ENCODE measurements around the gene VIPR2. TPM values are rescaled to one million over a fixed set of nuclear protein-coding genes. Genes with fewer than 3 reads are reported as not detected.
"Not testable (repeated sequence)": the region's sequence is repeated elsewhere in the genome, so short reads cannot be mapped to it uniquely, and the experiment has no call there.

Gene VIPR2
- total RNA-seq, 2 donors from 2014 or later, result 0.36 to 0.45 TPM

GRCh38 chr7:159126311-159127260 lies 18.1 kb downstream of the VIPR2 start:
- no peak overlapping the region for H3K27ac Mint-ChIP-seq

GRCh38 chr7:159125955-159126270 lies 18.8 kb downstream of the VIPR2 start:
- ATAC-seq, result no peak
- H3K4me3 Mint-ChIP-seq, result no peak overlapping the region
- no peaks in the 10 kb centered on the region for H3K36me3 Mint-ChIP-seq
- no peaks in the 10 kb centered on the region for H3K9me3 Mint-ChIP-seq
- no peak for DNase-seq (ENCODE audit: low spot score)
- H3K27me3 Mint-ChIP-seq, result peaks cover 0 to 16% of the 10 kb centered on the region in 2 donors
- H3K27ac Mint-ChIP-seq, result no peak overlapping the region
- H3K4me1 Mint-ChIP-seq (ENCODE audit: low read depth in 2 of 2), result no peaks in the 10 kb centered on the region

More at GRCh38 chr7:159126311-159127260, 18.1 kb downstream of the VIPR2 start:
- H3K4me1 Mint-ChIP-seq (ENCODE audit: low read depth in 2 of 2), result no peaks in the 10 kb centered on the region
- H3K9me3 Mint-ChIP-seq, result no peaks in the 10 kb centered on the region
- DNase-seq (ENCODE audit: low spot score), result peak; percentile 45
- H3K36me3 Mint-ChIP-seq, result no peaks in the 10 kb centered on the region
- peaks cover 0 to 16% of the 10 kb centered on the region in 2 donors for H3K27me3 Mint-ChIP-seq
- no peak for ATAC-seq
- H3K4me3 Mint-ChIP-seq, result no peak overlapping the region

GRCh38 chr7:159125104-159125954 lies 19.3 kb downstream of the VIPR2 start:
- DNase-seq (ENCODE audit: low spot score) (peak; percentile 37), ATAC-seq (no peak)
- Mint-ChIP-seq H3K9me3 (no peaks in the 10 kb centered on the region), H3K27me3 (peaks cover 0 to 16% of the 10 kb centered on the region in 2 donors), H3K4me3 (no peak overlapping the region), H3K27ac (no peak overlapping the region), H3K36me3 (no peaks in the 10 kb centered on the region), H3K4me1 (ENCODE audit: low read depth in 2 of 2) (no peaks in the 10 kb centered on the region)

- ATAC-seq; H3K27ac Mint-ChIP-seq; H3K36me3 Mint-ChIP-seq; H3K4me3 Mint-ChIP-seq; H3K4me1 Mint-ChIP-seq (ENCODE audit: low read depth in 2 of 2); DNase-seq (ENCODE audit: low spot score); H3K9me3 Mint-ChIP-seq: not testable (repeated sequence)
- peaks cover 0 to 16% of the 10 kb centered on the region in 2 donors for H3K27me3 Mint-ChIP-seq
Measured at GRCh38 chr7:159123793-159124192, 20.9 kb downstream of the VIPR2 start.

GRCh38 chr7:159123294-159123693 lies 21.4 kb downstream of the VIPR2 start:
- not testable (repeated sequence) for H3K4me1 Mint-ChIP-seq (ENCODE audit: low read depth in 2 of 2); H3K9me3 Mint-ChIP-seq; H3K4me3 Mint-ChIP-seq; H3K27ac Mint-ChIP-seq; H3K36me3 Mint-ChIP-seq; ATAC-seq; DNase-seq (ENCODE audit: low spot score)
- peaks cover 0 to 16% of the 10 kb centered on the region in 2 donors for H3K27me3 Mint-ChIP-seq

GRCh38 chr7:159122276-159122675 lies 22.4 kb downstream of the VIPR2 start:
- Mint-ChIP-seq H3K27ac (no peak overlapping the region), H3K27me3 (peaks cover 0 to 16% of the 10 kb centered on the region in 2 donors), H3K4me3 (no peak overlapping the region), H3K9me3 (no peaks in the 10 kb centered on the region), H3K36me3 (no peaks in the 10 kb centered on the region), H3K4me1 (ENCODE audit: low read depth in 2 of 2) (no peaks in the 10 kb centered on the region)
- ATAC-seq (no peak), DNase-seq (ENCODE audit: low spot score) (peak; percentile 44)

- no peaks in the 10 kb centered on the region for H3K4me1 Mint-ChIP-seq (ENCODE audit: low read depth in 2 of 2)
- H3K36me3 Mint-ChIP-seq, result no peaks in the 10 kb centered on the region
- H3K4me3 Mint-ChIP-seq, result no peak overlapping the region
- H3K27ac Mint-ChIP-seq, result no peak overlapping the region
- peaks cover 0 to 16% of the 10 kb centered on the region in 2 donors for H3K27me3 Mint-ChIP-seq
- H3K9me3 Mint-ChIP-seq, result no peaks in the 10 kb centered on the region
- DNase-seq (ENCODE audit: low spot score) (no peak), ATAC-seq (no peak)
Measured at GRCh38 chr7:159121476-159121875, 23.2 kb downstream of the VIPR2 start.

- no peak for ATAC-seq
- H3K4me3 Mint-ChIP-seq, result no peak overlapping the region
- no peaks in the 10 kb centered on the region for H3K9me3 Mint-ChIP-seq
- peaks cover 0 to 13% of the 10 kb centered on the region in 2 donors for H3K27me3 Mint-ChIP-seq
- no peaks in the 10 kb centered on the region for H3K4me1 Mint-ChIP-seq (ENCODE audit: low read depth in 2 of 2)
- H3K27ac Mint-ChIP-seq, result no peak overlapping the region
- no peaks in the 10 kb centered on the region for H3K36me3 Mint-ChIP-seq
- peak; percentile 28 for DNase-seq (ENCODE audit: low spot score)
Measured at GRCh38 chr7:159121068-159121467, 23.6 kb downstream of the VIPR2 start.

- no peak overlapping the region for H3K4me3 Mint-ChIP-seq
- no peak for ATAC-seq
Measured at GRCh38 chr7:159120540-159120919, 24.1 kb downstream of the VIPR2 start.

GRCh38 chr7:159119851-159120539 lies 24.7 kb downstream of the VIPR2 start:
- DNase-seq (ENCODE audit: low spot score) (peak; percentile 31), ATAC-seq (no peak)
- H3K4me1 Mint-ChIP-seq (ENCODE audit: low read depth in 2 of 2), result no peaks in the 10 kb centered on the region
- H3K36me3 Mint-ChIP-seq, result no peaks in the 10 kb centered on the region
- no peaks in the 10 kb centered on the region for H3K9me3 Mint-ChIP-seq
- H3K27me3 Mint-ChIP-seq, result peaks cover 0 to 18% of the 10 kb centered on the region in 2 donors
- H3K4me3 Mint-ChIP-seq, result no peak overlapping the region
- no peak overlapping the region for H3K27ac Mint-ChIP-seq

More at GRCh38 chr7:159120540-159120919, 24.1 kb downstream of the VIPR2 start:
- H3K4me1 Mint-ChIP-seq (ENCODE audit: low read depth in 2 of 2), result no peaks in the 10 kb centered on the region
- peak; percentile 6 for DNase-seq (ENCODE audit: low spot score)
- no peak overlapping the region for H3K27ac Mint-ChIP-seq
- H3K27me3 Mint-ChIP-seq, result peaks cover 0 to 17% of the 10 kb centered on the region in 2 donors
- H3K36me3 Mint-ChIP-seq, result no peaks in the 10 kb centered on the region
- H3K9me3 Mint-ChIP-seq, result no peaks in the 10 kb centered on the region

- Mint-ChIP-seq H3K4me1 (ENCODE audit: low read depth in 2 of 2) (no peaks in the 10 kb centered on the region), H3K36me3 (no peaks in the 10 kb centered on the region), H3K27ac (no peak overlapping the region), H3K27me3 (peaks cover 4 to 14% of the 10 kb centered on the region in 2 donors), H3K9me3 (no peaks in the 10 kb centered on the region), H3K4me3 (no peak overlapping the region)
- peak; percentile 34 for DNase-seq (ENCODE audit: low spot score)
- no peak for ATAC-seq
Measured at GRCh38 chr7:159119026-159119741, 25.5 kb downstream of the VIPR2 start.

GRCh38 chr7:159118623-159119022 lies 26.0 kb downstream of the VIPR2 start:
- Mint-ChIP-seq H3K4me1 (ENCODE audit: low read depth in 2 of 2) (no peaks in the 10 kb centered on the region), H3K27ac (no peak overlapping the region), H3K9me3 (no peaks in the 10 kb centered on the region), H3K27me3 (peaks cover 10 to 18% of the 10 kb centered on the region in 2 donors), H3K4me3 (no peak overlapping the region), H3K36me3 (no peaks in the 10 kb centered on the region)
- DNase-seq (ENCODE audit: low spot score), result peak; percentile 10
- ATAC-seq, result no peak

GRCh38 chr7:159118197-159118595 lies 26.5 kb downstream of the VIPR2 start:
- DNase-seq (ENCODE audit: low spot score) (peak; percentile 12), ATAC-seq (no peak)
- H3K9me3 Mint-ChIP-seq, result no peaks in the 10 kb centered on the region
- H3K36me3 Mint-ChIP-seq, result no peaks in the 10 kb centered on the region
- H3K4me3 Mint-ChIP-seq, result no peak overlapping the region
- no peaks in the 10 kb centered on the region for H3K4me1 Mint-ChIP-seq (ENCODE audit: low read depth in 2 of 2)
- H3K27me3 Mint-ChIP-seq, result peaks cover 14 to 18% of the 10 kb centered on the region in 2 donors
- H3K27ac Mint-ChIP-seq, result no peak overlapping the region

Measured in natural killer cell treated with Interleukin-12 subunit alpha and Interleukin-12 subunit beta and Interleukin-15 and Interleukin-18, amount 100 ng/mL, for 72 hours (primary cell).